Measurements from ENCODE around the gene CRACDL.

GRCh38 chr2:98932778-98933343 is 3.2 kb downstream of the CRACDL start:
- TF ChIP-seq CREB1 (IDR thresholded peaks at IDR 0.05; ENCODE audit: low read depth), result no peak
- TF ChIP-seq, protein P1, sequence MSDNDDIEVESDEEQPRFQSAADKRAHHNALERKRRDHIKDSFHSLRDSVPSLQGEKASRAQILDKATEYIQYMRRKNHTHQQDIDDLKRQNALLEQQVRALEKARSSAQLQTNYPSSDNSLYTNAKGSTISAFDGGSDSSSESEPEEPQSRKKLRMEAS (IDR thresholded peaks at IDR 0.05), result no peak
- no peak for TF ChIP-seq REST (IDR thresholded peaks at IDR 0.05; ENCODE audit: low read depth)
